Measurements from ENCODE around the gene SP3.

DNA sequence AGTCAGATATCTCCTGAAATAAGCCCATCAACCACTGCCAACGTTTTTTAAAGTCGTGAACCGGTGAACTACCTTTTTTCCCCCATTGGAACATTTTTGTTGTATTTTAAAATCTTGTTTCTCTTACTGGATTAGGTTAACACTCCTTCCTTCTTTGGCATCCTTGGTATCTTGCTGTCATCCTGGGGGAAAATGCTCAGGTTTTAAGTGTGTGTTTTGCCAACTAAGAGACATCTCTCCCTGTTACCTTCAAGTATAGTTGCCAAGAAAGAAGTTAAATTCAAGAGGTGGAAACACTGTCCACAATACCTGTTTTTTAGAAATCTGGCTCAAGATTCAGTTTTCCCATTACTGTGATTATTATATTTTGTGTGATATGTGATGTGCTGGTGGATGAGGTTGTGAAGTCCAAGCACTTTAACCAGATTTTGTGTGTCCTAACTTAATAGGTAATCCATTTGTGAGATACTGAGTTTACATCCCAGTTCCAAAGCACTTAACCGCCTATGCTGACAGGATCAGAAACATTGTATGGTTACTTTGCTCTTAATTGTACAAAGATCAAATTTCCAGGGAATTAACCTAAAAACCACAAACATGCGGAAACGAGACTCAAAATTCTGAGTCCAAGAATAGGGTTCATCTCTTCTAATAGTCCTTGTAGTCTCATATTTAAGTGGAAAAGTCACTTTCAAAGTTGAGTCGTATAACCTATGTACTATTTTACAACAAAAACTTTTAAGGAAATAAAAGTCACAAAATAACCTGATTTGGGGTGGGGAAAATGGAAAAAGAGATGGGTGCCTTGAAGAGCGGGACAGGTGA is 1.3 kb upstream of the SP3 start:
- TF ChIP-seq CTCF (IDR thresholded peaks at IDR 0.05) (no peak), ZFX (IDR thresholded peaks at IDR 0.05; ENCODE audit: borderline replicate concordance) (no peak)

Data from 22Rv1 (cell line).